Neural progenitor cell (in vitro differentiated cells): ENCODE data around the gene UBN2.

Experiments used
- CTCF ChIP-seq: fragments of 200-600 bp; sonication (generic); IDR thresholded peaks from 2 replicates; pipeline ENCODE4 v1.5.1; 2017; ENCODE audit warnings: antibody characterized with exemption, mild to moderate bottlenecking
- EZH2 ChIP-seq: fragments of 200-600 bp; sonication (generic); IDR thresholded peaks from 2 replicates; pipeline ENCODE4 v1.6.1; 2017; ENCODE audit warnings: antibody characterized with exemption, mild to moderate bottlenecking, moderate library complexity
- EZH2phosphoT487 ChIP-seq: fragments of 200-600 bp; sonication (generic); IDR thresholded peaks from 2 replicates; pipeline ENCODE4 v1.6.1; 2017; ENCODE audit warnings: antibody characterized with exemption

- TF ChIP-seq CTCF (no peak), EZH2 (no peak), EZH2phosphoT487 (no peak)
Measured at GRCh38 chr7:139230023-139230422, 1.0 kb upstream of the UBN2 start.
